Left lung (tissue), 10 donors: Measurements from ENCODE around the gene PRSS8. TPM values are rescaled to one million over a fixed set of nuclear protein-coding genes. Genes with fewer than 3 reads are reported as not detected.
"Not testable (repeated sequence)": the region's sequence is repeated elsewhere in the genome, so short reads cannot be mapped to it uniquely, and the experiment has no call there.

Experiments used
- ATAC-seq: fragments of 200-7000 bp; cut with Tn5 transposase; one replicate; pipeline ENCODE4 v1.9.1; 2020; ENCODE audit warnings: moderate library complexity
- DNase-seq, 4 donors: peaks; one replicate each; pipeline ENCODE4 v3.0.0-alpha.2; 2013 to 2020
- H3K27ac ChIP-seq, 2 donors: fragments of 200-600 bp; sonication (generic) in 1 of 2; one replicate each; pipeline versions ENCODE4 v1.5.0 to v1.8.0; 2020 to 2021
- H3K27me3 ChIP-seq, 2 donors: fragments of 200-600 bp; sonication (generic) in 1 of 2; one replicate each; pipeline versions ENCODE4 v1.5.0 to v1.8.0; 2020 to 2021
- H3K36me3 ChIP-seq, 2 donors: fragments of 200-600 bp; sonication (generic) in 1 of 2; one replicate each; pipeline versions ENCODE4 v1.5.0 to v1.8.0; 2020 to 2021
- H3K4me1 ChIP-seq, 2 donors: fragments of 200-600 bp; one replicate each; pipeline ENCODE4 v1.8.0; 2021
- H3K4me3 ChIP-seq, 2 donors: fragments of 200-600 bp; sonication (generic) in 1 of 2; one replicate each; pipeline versions ENCODE4 v1.5.0 to v1.8.0; 2020 to 2021; ENCODE audit warnings: mild to moderate bottlenecking in 1 of 2
- H3K9me3 ChIP-seq, 2 donors: fragments of 200-600 bp; sonication (generic) in 1 of 2; one replicate each; pipeline versions ENCODE4 v1.5.0 to v1.8.0; 2020 to 2021
- CTCF ChIP-seq, 2 donors: fragments of 200-600 bp; sonication (generic) in 1 of 2; IDR thresholded peaks; one replicate each; pipeline versions ENCODE4 v1.5.0 to v1.8.0; 2021; ENCODE audit warnings: antibody characterized with exemption in 2 of 2
- intact Hi-C, 2 donors: fragments of 100-400 bp; cut with DNase I; formaldehyde crosslinking; loops; one replicate each; pipeline versions ENCODE4 v1.11.2 to v1.14.2; 2022
- polyA plus RNA-seq, 6 donors: library from polyadenylated mRNA; unstranded; fragments of 120-200 nt; gene quantifications; one replicate each; pipeline ENCODE4 v1.2.1, GENCODE V29; 2013; ENCODE audit not compliant: insufficient read length in 6 of 6
- total RNA-seq, 2 donors: library from RNA; stranded (reverse); fragmentation: NEBNext Ultra II Directional; extraction: Animal tissue kit (Norgen Biotek cat#: 25700); gene quantifications; one replicate each; pipeline ENCODE4 v1.2.1, GENCODE V29; 2021
- donor health status: DM: no; HTN: yes; CAD: no.
- donor health status: DM: no; HTN: no; CAD: no.

The PRSS8 gene
- total and polyA plus RNA-seq, 8 donors: 61.2 to 129 (median 107) TPM

DNA sequence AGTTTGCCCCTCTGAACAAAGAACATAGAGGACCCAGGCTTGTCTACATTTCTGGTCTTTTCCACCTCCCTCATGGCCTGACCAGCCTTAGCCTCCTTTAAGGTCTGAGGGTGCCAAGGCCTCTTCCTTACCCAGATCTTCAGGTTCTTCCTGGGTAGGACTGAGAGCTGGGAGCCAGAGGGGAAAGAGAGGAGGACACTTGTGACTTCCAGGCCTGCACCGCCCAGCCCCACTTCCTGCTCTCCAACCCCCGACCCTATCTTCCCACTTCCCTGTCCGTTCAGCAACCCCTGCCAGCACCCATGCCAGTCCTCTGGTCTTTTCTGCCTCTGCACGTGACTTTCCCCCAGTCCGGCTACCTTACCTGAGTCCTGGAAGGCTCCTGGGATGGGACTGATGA lies 13.8 kb upstream of the PRSS8 start:
- Histone ChIP-seq H3K27me3 (peaks cover 0 to 21% of the 10 kb centered on the region in 2 donors), H3K9me3 (no peaks in the 10 kb centered on the region), H3K36me3 (no peaks in the 10 kb centered on the region), H3K4me1 (peaks cover 0 to 19% of the 10 kb centered on the region in 2 donors), H3K4me3 (no peak overlapping the region), H3K27ac (no peak overlapping the region)
- TF ChIP-seq CTCF (IDR thresholded peaks at IDR 0.05): no peak
- intact Hi-C loops: no loop called here
- ATAC-seq (no peak), DNase-seq (no peak)

DNA sequence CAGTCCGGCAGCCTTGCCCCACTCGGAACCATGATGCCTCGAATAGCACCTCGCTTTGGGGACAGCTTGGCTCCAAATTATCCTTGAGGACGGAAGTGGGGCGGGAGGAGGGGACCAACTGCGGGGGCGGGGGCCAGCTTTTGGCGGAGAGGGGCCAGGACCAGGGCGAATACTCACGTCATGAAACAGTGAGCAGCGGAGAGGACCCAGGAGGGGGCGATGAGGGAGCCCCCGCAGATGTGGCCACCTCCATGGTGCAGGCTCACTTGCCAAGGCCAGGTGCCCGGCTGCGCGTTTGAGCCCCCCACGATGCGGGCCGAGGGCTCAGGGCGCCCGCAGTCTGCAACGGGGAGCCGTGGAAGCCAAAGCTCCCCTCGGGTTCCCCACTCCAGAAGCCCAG lies 13.4 kb upstream of the PRSS8 start:
- Histone ChIP-seq H3K27ac (no peak overlapping the region), H3K4me1 (peaks cover 0 to 19% of the 10 kb centered on the region in 2 donors), H3K9me3 (no peaks in the 10 kb centered on the region), H3K36me3 (no peaks in the 10 kb centered on the region), H3K4me3 (no peak overlapping the region), H3K27me3 (peaks cover 0 to 21% of the 10 kb centered on the region in 2 donors)
- DNase-seq (no peak), ATAC-seq (no peak)
- intact Hi-C loops: no loop called here
- no peak for TF ChIP-seq CTCF (IDR thresholded peaks at IDR 0.05)

DNA sequence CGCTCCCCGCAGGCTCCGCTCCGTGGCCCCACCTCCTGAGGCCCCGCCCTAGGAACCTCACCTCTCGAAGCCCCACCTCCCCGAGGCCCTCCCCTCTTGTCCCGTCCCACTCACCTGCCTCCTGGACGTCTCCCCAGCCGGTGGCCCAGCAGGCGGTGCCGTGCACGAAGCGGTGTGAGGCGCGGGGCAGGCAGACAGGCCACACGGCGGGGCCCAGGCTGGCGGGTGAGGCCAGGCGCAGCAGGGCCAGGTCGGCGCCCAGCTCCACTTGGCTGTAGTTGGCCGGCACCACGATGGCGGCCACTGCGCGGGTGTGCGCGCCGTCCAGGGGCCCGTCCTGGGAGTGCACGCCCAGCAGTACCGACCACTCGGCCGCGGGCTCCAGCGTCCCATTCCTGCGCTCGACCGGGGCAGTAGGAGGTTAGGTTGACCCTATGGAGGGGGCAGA lies 12.8 kb upstream of the PRSS8 start:
- Histone ChIP-seq H3K27ac (no peak overlapping the region), H3K36me3 (no peaks in the 10 kb centered on the region), H3K27me3 (peaks cover 0 to 21% of the 10 kb centered on the region in 2 donors), H3K9me3 (no peaks in the 10 kb centered on the region), H3K4me1 (peaks cover 0 to 19% of the 10 kb centered on the region in 2 donors), H3K4me3 (no peak overlapping the region)
- no peak for TF ChIP-seq CTCF (IDR thresholded peaks at IDR 0.05)
- intact Hi-C loops: no loop called here
- ATAC-seq (peak; percentile 96), DNase-seq (peak in 2 of 4 donors; percentile 82 to 90)

DNA sequence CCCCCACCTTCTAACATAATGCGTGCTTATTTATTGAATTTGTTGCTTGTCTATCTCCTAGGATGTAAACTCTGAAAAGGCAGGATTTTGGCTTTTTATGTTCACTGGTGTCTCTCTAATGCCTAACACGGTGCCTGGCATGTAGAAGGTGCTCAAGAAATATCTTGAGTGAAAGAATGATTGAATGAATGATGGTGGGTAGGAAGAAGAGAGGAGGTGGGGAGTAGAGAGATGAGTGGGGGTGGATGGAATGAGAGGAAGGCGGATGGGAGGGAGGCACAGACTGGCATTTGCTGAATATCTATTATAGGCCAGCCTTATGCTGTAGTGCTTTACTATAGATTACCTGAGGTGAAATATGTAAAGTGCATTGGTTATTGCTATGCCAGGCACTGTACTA lies 12.0 kb upstream of the PRSS8 start:
- Histone ChIP-seq H3K4me3 (no peak overlapping the region), H3K27ac (no peak overlapping the region), H3K9me3 (no peaks in the 10 kb centered on the region), H3K4me1 (peaks cover 0 to 26% of the 10 kb centered on the region in 2 donors), H3K27me3 (peaks cover 0 to 21% of the 10 kb centered on the region in 2 donors), H3K36me3 (no peaks in the 10 kb centered on the region)
- no peak for TF ChIP-seq CTCF (IDR thresholded peaks at IDR 0.05)
- no peak for ATAC-seq
- intact Hi-C loops: no loop called here
- no peak for DNase-seq

GRCh38 chr16:31145398-31145990 lies 10.0 kb upstream of the PRSS8 start:
- no peak for ATAC-seq
- Histone ChIP-seq H3K27me3 (peaks cover 0 to 21% of the 10 kb centered on the region in 2 donors), H3K36me3 (no peaks in the 10 kb centered on the region), H3K4me1 (peaks cover 8 to 38% of the 10 kb centered on the region in 2 donors), H3K4me3 (no peak overlapping the region), H3K27ac (no peak overlapping the region), H3K9me3 (no peaks in the 10 kb centered on the region)
- TF ChIP-seq CTCF (IDR thresholded peaks at IDR 0.05): no peak
- intact Hi-C loops: no loop called here
- peak in 1 of 4 donors; percentile 28 for DNase-seq

GRCh38 chr16:31144418-31144817 lies 8.9 kb upstream of the PRSS8 start:
- intact Hi-C loops, H3K4me3 ChIP-seq, H3K27ac ChIP-seq, ATAC-seq, H3K36me3 ChIP-seq, H3K9me3 ChIP-seq, DNase-seq: not testable (repeated sequence)
- H3K4me1 ChIP-seq: peaks cover 8 to 30% of the 10 kb centered on the region in 2 donors
- peaks cover 0 to 21% of the 10 kb centered on the region in 2 donors for H3K27me3 ChIP-seq
